ENCODE results near the gene ATAD5. TPM values are rescaled to one million over a fixed set of nuclear protein-coding genes. Genes with fewer than 3 reads are reported as not detected.
"Not testable (repeated sequence)": the region's sequence is repeated elsewhere in the genome, so short reads cannot be mapped to it uniquely, and the experiment has no call there.

Gene ATAD5
- 0.45 TPM for total RNA-seq

- DNase-seq (ENCODE audit: low spot score), result peak; percentile 94
- peak; percentile 99 for ATAC-seq
Observed at GRCh38 chr17:30831663-30832437, at the start of gene ATAD5. Gene ATAD5, plus strand, starts transcription at chr17:30831966. Its CDS starts 382 bp downstream, at chr17:30832348.

- no peak for ATAC-seq
- no peak for DNase-seq (ENCODE audit: low spot score)
Observed at GRCh38 chr17:30782206-30782605, 49.6 kb upstream of the ATAD5 start.

- ATAC-seq (no peak), DNase-seq (ENCODE audit: low spot score) (no peak)
Observed at GRCh38 chr17:30788918-30789317, 42.8 kb upstream of the ATAD5 start.

GRCh38 chr17:30790279-30790678 is 41.5 kb upstream of the ATAD5 start:
- DNase-seq (ENCODE audit: low spot score) (no peak), ATAC-seq (peak; percentile 30)

GRCh38 chr17:30793282-30793977 is 38.3 kb upstream of the ATAD5 start:
- no peak for ATAC-seq
- DNase-seq (ENCODE audit: low spot score), result no peak

- DNase-seq (ENCODE audit: low spot score) (no peak), ATAC-seq (no peak)
Observed at GRCh38 chr17:30794372-30794771, 37.4 kb upstream of the ATAD5 start.

GRCh38 chr17:30796016-30796415 is 35.8 kb upstream of the ATAD5 start:
- DNase-seq (ENCODE audit: low spot score) (no peak), ATAC-seq (no peak)

- ATAC-seq (no peak), DNase-seq (ENCODE audit: low spot score) (no peak)
Observed at GRCh38 chr17:30801671-30802070, 30.1 kb upstream of the ATAD5 start.

- ATAC-seq (no peak), DNase-seq (ENCODE audit: low spot score) (no peak)
Observed at GRCh38 chr17:30805944-30806456, 25.8 kb upstream of the ATAD5 start.

- ATAC-seq (no peak), DNase-seq (ENCODE audit: low spot score) (no peak)
Observed at GRCh38 chr17:30807896-30808295, 23.9 kb upstream of the ATAD5 start.

GRCh38 chr17:30808785-30809286 is 22.9 kb upstream of the ATAD5 start:
- peak; percentile 34 for ATAC-seq
- no peak for DNase-seq (ENCODE audit: low spot score)

GRCh38 chr17:30809867-30810266 is 21.9 kb upstream of the ATAD5 start:
- DNase-seq (ENCODE audit: low spot score) (no peak), ATAC-seq (no peak)

GRCh38 chr17:30812218-30813177 is 19.3 kb upstream of the ATAD5 start:
- no peak for ATAC-seq

GRCh38 chr17:30814236-30814635 is 17.5 kb upstream of the ATAD5 start:
- ATAC-seq; DNase-seq (ENCODE audit: low spot score): not testable (repeated sequence)

More at GRCh38 chr17:30812218-30813177, 19.3 kb upstream of the ATAD5 start:
- DNase-seq (ENCODE audit: low spot score), result no peak

GRCh38 chr17:30814860-30815259 is 16.9 kb upstream of the ATAD5 start:
- not testable (repeated sequence) for ATAC-seq; DNase-seq (ENCODE audit: low spot score)

GRCh38 chr17:30816165-30816564 is 15.6 kb upstream of the ATAD5 start:
- ATAC-seq (no peak), DNase-seq (ENCODE audit: low spot score) (no peak)

- no peak for DNase-seq (ENCODE audit: low spot score)
- no peak for ATAC-seq
Observed at GRCh38 chr17:30819971-30820705, 11.6 kb upstream of the ATAD5 start.

- ATAC-seq (no peak), DNase-seq (ENCODE audit: low spot score) (no peak)
Observed at GRCh38 chr17:30821871-30822723, 9.7 kb upstream of the ATAD5 start.

- ATAC-seq; DNase-seq (ENCODE audit: low spot score): not testable (repeated sequence)
Observed at GRCh38 chr17:30822919-30823318, 8.8 kb upstream of the ATAD5 start.
